Measurements from ENCODE around the gene PPTC7.
"Not testable (repeated sequence)": the region's sequence is repeated elsewhere in the genome, so short reads cannot be mapped to it uniquely, and the experiment has no call there.

The PPTC7 gene

DNA sequence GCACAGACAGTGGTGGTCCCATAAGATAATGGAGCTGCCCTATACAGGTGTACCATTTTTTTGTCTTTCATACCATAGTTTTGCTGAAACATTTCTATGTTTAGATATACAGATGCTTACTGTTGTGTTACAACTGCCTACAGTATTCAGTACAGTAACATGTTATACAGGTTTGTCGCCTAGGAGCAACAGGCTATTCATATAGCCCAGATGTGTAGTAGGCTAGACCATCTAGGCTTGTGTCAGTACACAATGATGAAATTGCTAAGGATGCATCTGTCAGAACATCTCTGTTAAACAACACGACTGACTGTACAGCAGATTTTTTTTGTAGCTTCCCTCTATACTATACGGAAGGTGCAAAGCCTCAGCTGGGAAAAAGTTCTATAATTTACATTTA, 50.5 kb downstream of the PPTC7 start:
- DNase-seq, result no peak

GRCh38 chr12:110531741-110532333, 51.3 kb downstream of the PPTC7 start:
- DNase-seq, result no peak

GRCh38 chr12:110530511-110530910, 52.6 kb downstream of the PPTC7 start:
- no peak for DNase-seq

GRCh38 chr12:110528277-110528839, 54.8 kb downstream of the PPTC7 start:
- DNase-seq, result no peak

GRCh38 chr12:110520876-110521712, 62.0 kb downstream of the PPTC7 start:
- DNase-seq, result not testable (repeated sequence)

DNA sequence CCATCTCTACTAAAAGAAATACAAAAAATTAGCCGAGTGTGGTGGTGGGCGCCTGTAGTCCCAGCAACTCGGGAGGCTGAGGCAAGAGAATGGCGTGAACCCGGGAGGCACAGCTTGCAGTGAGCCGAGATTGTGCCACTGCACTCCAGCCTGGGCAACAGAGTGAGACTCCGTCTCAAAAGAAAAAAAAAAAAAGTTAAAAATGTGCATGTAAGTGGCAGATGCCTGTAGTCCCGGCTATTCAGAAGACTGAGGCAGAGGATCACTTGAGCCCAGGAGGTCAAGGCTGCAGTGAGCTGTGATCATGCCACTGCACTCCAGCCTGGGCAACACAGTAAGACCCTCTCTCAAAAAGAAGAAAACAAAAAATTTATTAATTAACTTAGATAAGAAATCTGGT, 65.1 kb downstream of the PPTC7 start:
- not testable (repeated sequence) for DNase-seq

GRCh38 chr12:110516995-110517394, 66.1 kb downstream of the PPTC7 start:
- no peak for DNase-seq

DNA sequence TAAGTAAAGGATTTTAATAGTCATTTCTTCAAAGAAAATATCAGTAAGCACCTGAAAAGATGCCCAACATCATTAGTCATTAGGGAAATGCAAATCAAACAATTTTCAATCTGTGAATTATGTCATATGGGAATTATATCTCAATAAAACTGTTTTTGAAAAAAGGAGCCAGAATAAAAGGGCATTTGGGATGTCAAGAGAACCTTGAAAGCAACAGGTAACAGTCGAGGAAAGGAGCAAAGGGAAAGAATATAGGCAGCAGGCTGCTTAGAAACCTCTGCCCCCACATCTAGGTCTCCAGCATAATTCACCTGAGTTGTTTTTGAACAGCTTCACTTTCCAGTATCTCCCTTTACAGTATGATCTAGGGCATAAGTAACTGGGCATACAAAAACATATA, 68.8 kb downstream of the PPTC7 start:
- no peak for DNase-seq

DNA sequence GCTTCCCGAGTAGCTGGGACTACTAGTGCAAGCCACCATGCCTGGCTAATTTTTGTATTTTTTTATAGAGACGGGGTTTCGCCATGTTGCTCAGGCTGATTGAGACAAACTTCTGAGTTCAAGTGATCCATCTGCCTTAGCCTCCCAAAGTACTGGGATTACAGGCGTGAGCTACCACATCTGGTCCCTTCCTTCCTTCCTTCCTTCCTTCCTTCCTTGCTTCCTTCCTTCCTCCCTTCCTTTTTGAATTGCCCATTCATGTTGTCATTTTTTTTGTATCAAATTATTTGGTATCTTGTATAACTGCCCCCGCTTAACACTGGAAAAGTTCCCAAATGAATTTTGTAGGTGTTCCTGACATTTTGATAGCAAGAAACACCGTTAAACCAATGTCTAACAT, 69.3 kb downstream of the PPTC7 start:
- DNase-seq, result no peak

DNA sequence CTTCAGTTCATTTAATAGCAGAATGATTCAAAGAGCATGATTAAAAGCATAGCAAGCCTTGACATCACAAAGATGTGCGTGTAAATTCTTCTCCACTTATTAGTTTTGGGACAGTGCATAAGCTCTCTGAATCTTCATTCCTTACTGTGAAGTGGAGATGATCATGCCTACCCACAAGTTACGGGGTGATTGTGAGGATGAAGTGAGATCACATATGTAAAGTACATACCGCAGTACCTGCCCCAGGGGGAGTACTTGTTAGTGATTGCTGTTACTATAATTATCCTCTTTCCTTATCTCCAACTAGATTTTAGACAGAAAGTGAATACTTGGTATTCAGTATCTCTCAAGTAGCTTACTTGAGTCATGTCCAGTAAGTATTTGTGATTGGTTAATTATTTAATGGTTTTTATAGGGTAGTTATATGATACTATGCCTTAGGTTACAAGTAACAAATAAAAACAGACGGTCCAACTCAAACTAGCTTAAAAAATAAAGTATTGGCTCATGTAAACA, 75.0 kb downstream of the PPTC7 start:
- DNase-seq, result no peak

DNA sequence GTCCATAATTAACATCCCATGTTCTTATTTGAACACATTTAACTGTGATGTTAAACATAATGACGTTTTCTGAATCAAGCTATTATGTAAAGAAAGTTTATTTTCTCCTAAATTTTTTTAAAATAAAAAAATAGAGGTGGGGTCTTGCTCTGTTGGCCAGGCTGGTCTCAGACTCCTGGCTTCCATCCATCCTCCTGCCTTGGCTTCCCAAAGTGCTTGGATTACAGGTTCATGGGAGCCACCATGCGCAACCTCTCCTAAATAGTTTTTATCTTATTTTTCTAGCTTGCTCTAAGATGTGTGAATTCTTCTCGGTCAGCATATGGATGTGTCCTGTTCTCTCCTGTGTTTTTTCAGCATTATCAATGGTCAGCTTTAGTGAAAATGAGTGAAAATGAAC, 77.8 kb downstream of the PPTC7 start:
- no peak for DNase-seq

GRCh38 chr12:110503432-110503831, 79.7 kb downstream of the PPTC7 start:
- DNase-seq, result no peak

DNA sequence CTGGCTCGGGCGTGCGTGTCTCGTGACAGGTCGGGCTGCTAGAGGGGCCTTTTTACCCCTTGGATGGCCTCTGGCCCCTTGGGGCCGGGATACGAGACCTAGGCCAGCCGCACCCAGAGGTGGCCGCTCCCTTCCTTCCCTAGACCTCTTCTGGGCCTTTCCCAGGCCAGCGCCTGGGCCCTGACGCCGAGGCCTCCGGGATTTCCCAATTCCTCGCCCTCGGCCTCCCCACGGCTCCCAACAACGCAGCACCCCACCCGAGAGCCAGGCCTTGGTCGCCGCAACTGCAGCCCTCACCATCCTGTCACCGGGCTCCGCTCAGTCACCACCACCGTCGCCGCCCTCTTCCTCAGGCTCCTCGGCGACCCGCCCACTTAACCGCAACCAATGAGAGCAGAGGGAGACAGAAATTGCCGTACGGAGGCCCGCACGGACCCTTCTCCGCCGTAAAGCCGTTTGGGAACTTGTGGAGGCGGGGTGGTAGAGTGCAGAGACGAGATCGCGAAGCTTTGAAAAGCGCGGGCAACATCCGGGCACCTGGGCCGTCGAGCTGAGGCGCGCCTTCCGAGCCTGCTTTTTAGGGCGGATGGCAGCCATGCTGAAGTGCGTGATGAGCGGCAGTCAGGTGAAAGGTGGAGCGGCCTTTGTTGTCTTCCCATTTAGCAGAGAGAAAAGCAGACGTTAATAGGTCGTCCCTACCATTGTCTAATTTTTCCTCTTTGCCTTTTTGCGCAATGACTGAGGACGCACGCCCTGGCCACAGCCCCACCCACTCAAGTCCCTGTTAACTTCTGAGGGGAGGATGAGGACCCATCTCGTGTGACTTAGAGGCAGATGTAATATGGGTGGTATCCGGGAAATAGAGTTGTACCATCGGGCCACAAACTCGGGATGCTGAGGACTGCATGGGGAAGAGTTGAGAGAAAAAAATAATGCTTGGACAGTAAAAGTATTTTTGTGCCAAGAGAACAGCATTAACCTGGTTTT, 81.1 kb downstream of the PPTC7 start, which contains the start of the genes RAD9B and VPS29:
Gene RAD9B (plus strand): TSS at position 580 of the 987 bp plus-strand sequence. CDS start 7 bp downstream, at position 587.
Gene VPS29 (minus strand): TSS at position 360 of the 987 bp plus-strand sequence. CDS start 60 bp downstream, at position 300.
- DNase-seq, result peak; percentile 97

GRCh38 chr12:110501399-110501751, 81.7 kb downstream of the PPTC7 start:
- DNase-seq, result peak; percentile 61

GRCh38 chr12:110498984-110499706, 84.0 kb downstream of the PPTC7 start:
- peak; percentile 24 for DNase-seq
